ENCODE measurements around the gene MTHFSD. TPM values are rescaled to one million over a fixed set of nuclear protein-coding genes. Genes with fewer than 3 reads are reported as not detected.

MTHFSD gene
- total RNA-seq, 3 donors from 2014 or later = 15.8 to 30.2 (median 27.7) TPM

GRCh38 chr16:86515413-86515776 is 39.6 kb downstream of the MTHFSD start:
- Histone ChIP-seq H3K9me3 (no peaks in the 10 kb centered on the region), H3K4me1 (no peaks in the 10 kb centered on the region), H3K27me3 (peaks cover 15 to 98% of the 10 kb centered on the region in 2 donors), H3K36me3 (no peaks in the 10 kb centered on the region), H3K4me3 (no peak overlapping the region), H3K27ac (no peak overlapping the region)
- intact Hi-C loops (cut with DNase I; ENCODE audit: low total_unique reads) = no loop called here
- no peak for DNase-seq (ENCODE audit: low spot score in 2 of 2)
- no peak for TF ChIP-seq CTCF (IDR thresholded peaks at IDR 0.05)
- no peak for TF ChIP-seq POLR2A (IDR thresholded peaks at IDR 0.05)
- TF ChIP-seq POLR2AphosphoS5 (IDR thresholded peaks at IDR 0.05) = no peak

GRCh38 chr16:86514481-86515376 is 40.3 kb downstream of the MTHFSD start:
- H3K4me3 ChIP-seq = no peak overlapping the region

GRCh38 chr16:86513471-86514277 is 41.4 kb downstream of the MTHFSD start:
- H3K36me3 ChIP-seq = no peaks in the 10 kb centered on the region
- H3K4me3 ChIP-seq = no peak overlapping the region
- peaks cover 18 to 98% of the 10 kb centered on the region in 2 donors for H3K27me3 ChIP-seq
- H3K4me1 ChIP-seq = peaks cover 4 to 10% of the 10 kb centered on the region in 2 donors
- no peak for DNase-seq (ENCODE audit: low spot score in 2 of 2)
- intact Hi-C loops (cut with DNase I; ENCODE audit: low total_unique reads) = no loop called here
- no peak overlapping the region for H3K27ac ChIP-seq
- TF ChIP-seq POLR2A (IDR thresholded peaks at IDR 0.05) = no peak
- TF ChIP-seq POLR2AphosphoS5 (IDR thresholded peaks at IDR 0.05) = no peak
- TF ChIP-seq CTCF (IDR thresholded peaks at IDR 0.05) = no peak
- no peaks in the 10 kb centered on the region for H3K9me3 ChIP-seq

More at GRCh38 chr16:86514481-86515376, 40.3 kb downstream of the MTHFSD start:
- TF ChIP-seq POLR2A (IDR thresholded peaks at IDR 0.05) (no peak), POLR2AphosphoS5 (IDR thresholded peaks at IDR 0.05) (no peak), CTCF (IDR thresholded peaks at IDR 0.05) (no peak)
- Histone ChIP-seq H3K4me1 (peaks cover 0 to 6% of the 10 kb centered on the region in 2 donors), H3K36me3 (no peaks in the 10 kb centered on the region), H3K9me3 (no peaks in the 10 kb centered on the region), H3K27me3 (peaks cover 15 to 98% of the 10 kb centered on the region in 2 donors), H3K27ac (no peak overlapping the region)
- intact Hi-C loops (cut with DNase I; ENCODE audit: low total_unique reads) = no loop called here
- no peak for DNase-seq (ENCODE audit: low spot score in 2 of 2)

- H3K4me3 ChIP-seq = no peak overlapping the region
Measured at GRCh38 chr16:86512860-86513470, 42.1 kb downstream of the MTHFSD start.

More at GRCh38 chr16:86512860-86513470, 42.1 kb downstream of the MTHFSD start:
- Histone ChIP-seq H3K27ac (no peak overlapping the region), H3K4me1 (peaks cover 11 to 16% of the 10 kb centered on the region in 2 donors), H3K36me3 (no peaks in the 10 kb centered on the region), H3K9me3 (no peaks in the 10 kb centered on the region), H3K27me3 (peaks cover 24 to 98% of the 10 kb centered on the region in 2 donors)
- intact Hi-C loops (cut with DNase I; ENCODE audit: low total_unique reads) = no loop called here
- TF ChIP-seq CTCF (IDR thresholded peaks at IDR 0.05) (no peak), POLR2AphosphoS5 (IDR thresholded peaks at IDR 0.05) (no peak), POLR2A (IDR thresholded peaks at IDR 0.05) (no peak)
- no peak for DNase-seq (ENCODE audit: low spot score in 2 of 2)

All from breast epithelium (tissue), 4 donors.